H4 (cell line): ENCODE results near the gene YES1. TPM values are rescaled to one million over a fixed set of nuclear protein-coding genes. Genes with fewer than 3 reads are reported as not detected.
A peak's percentile ranks its signal among the peaks of the same experiment; 100 is the strongest.
"Not testable (repeated sequence)": the region's sequence is repeated elsewhere in the genome, so short reads cannot be mapped to it uniquely, and the experiment has no call there.

ENCODE experiments used
- DNase-seq: peaks from one replicate; pipeline ENCODE4 v3.0.0-alpha.2; 2015; ENCODE audit warnings: low spot score
- total RNA-seq: library from RNA; depleted of rRNA; stranded (reverse); fragments of >200 nt; shearing (Covaris generic); gene quantifications from 2 replicates; pipeline ENCODE4 v1.2.3, GENCODE V29; 2014

Gene YES1
- total RNA-seq, 1 experiment from 2014 or later, result 101 TPM

- DNase-seq, result no peak
Measured at GRCh38 chr18:824179-824578, 12.1 kb upstream of the YES1 start.

GRCh38 chr18:820591-821165, 8.6 kb upstream of the YES1 start:
- no peak for DNase-seq

- DNase-seq, result no peak
Measured at GRCh38 chr18:816869-817268, 4.8 kb upstream of the YES1 start.

- DNase-seq, result no peak
Measured at GRCh38 chr18:816088-816653, 4.1 kb upstream of the YES1 start.

GRCh38 chr18:815353-815752, 3.3 kb upstream of the YES1 start:
- no peak for DNase-seq

GRCh38 chr18:814300-815084, 2.5 kb upstream of the YES1 start:
- no peak for DNase-seq

- DNase-seq, result no peak
Measured at GRCh38 chr18:813172-814071, 1.4 kb upstream of the YES1 start.

GRCh38 chr18:812376-813171, 532 bp upstream of the YES1 start:
- peak; percentile 81 for DNase-seq

- DNase-seq, result no peak
Measured at GRCh38 chr18:811182-811891, 705 bp downstream of the YES1 start.

- DNase-seq, result no peak
Measured at GRCh38 chr18:809985-810642, 1.9 kb downstream of the YES1 start.

- not testable (repeated sequence) for DNase-seq
Measured at GRCh38 chr18:809228-809627, 2.8 kb downstream of the YES1 start.

- DNase-seq, result no peak
Measured at GRCh38 chr18:808502-808901, 3.5 kb downstream of the YES1 start.

- no peak for DNase-seq
Measured at GRCh38 chr18:808086-808485, 4.0 kb downstream of the YES1 start.

GRCh38 chr18:805755-806110, 6.3 kb downstream of the YES1 start:
- DNase-seq, result no peak

GRCh38 chr18:805008-805754, 6.9 kb downstream of the YES1 start:
- no peak for DNase-seq

- DNase-seq, result no peak
Measured at GRCh38 chr18:801137-801536, 10.9 kb downstream of the YES1 start.

- no peak for DNase-seq
Measured at GRCh38 chr18:799943-800342, 12.1 kb downstream of the YES1 start.

- DNase-seq, result not testable (repeated sequence)
Measured at GRCh38 chr18:795383-795782, 16.7 kb downstream of the YES1 start.

- DNase-seq, result no peak
Measured at GRCh38 chr18:789397-789796, 22.6 kb downstream of the YES1 start.

- no peak for DNase-seq
Measured at GRCh38 chr18:785242-785641, 26.8 kb downstream of the YES1 start.
